Activated CD8-positive, alpha-beta memory T cell treated with anti-CD3 and anti-CD28 coated beads for 24 hours (primary cell): ENCODE data around the gene AUTS2.

Experiments used
- DNase-seq: peaks from one replicate; pipeline ENCODE4 v3.0.0-alpha.2; 2020

Gene AUTS2

GRCh38 chr7:69661342-69661741, 63.1 kb downstream of the AUTS2 start:
- DNase-seq = no peak

- DNase-seq = no peak
Observed at GRCh38 chr7:69663911-69664832, 65.9 kb downstream of the AUTS2 start.

DNA sequence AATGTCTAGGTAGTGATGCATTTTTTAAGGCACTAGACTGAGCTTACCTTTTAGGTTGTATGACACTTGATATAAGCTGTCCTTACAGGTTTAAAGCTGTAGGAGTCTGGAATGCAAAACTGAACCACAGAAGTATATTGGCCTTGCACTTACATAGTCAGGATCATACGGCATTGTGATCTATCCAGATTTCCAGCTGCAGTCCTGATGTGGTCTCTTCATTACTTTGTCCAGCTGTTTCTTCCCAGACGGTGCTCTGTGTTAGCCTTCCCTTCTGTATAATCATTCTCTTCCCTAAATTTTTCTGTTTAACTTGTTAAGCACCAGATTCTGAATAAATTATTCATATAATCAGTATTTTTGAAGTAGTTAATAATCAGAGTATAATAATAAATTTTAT, 67.1 kb downstream of the AUTS2 start:
- no peak for DNase-seq

GRCh38 chr7:69668339-69668870, 70.1 kb downstream of the AUTS2 start:
- no peak for DNase-seq

- no peak for DNase-seq
Observed at GRCh38 chr7:69670701-69671100, 72.4 kb downstream of the AUTS2 start.

DNA sequence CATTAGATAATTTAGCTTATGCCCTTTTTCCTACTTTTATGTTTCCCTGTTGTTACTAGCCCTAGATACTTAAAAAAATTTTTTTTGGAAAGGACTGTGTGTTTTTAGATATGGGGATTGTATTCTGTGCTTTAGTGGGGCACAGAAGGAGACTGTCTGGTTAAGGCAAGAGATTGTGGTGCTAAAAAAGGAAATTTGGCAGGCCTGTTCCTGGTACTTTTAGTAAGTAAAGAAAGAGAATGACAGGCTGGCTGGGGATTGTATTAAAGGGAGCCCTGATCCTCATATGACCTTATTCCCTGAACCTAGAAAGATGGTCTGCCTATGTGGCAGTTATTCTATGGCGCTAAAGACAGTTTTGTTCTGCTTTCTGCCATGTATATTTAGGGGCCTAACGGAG, 74.8 kb downstream of the AUTS2 start:
- no peak for DNase-seq

DNA sequence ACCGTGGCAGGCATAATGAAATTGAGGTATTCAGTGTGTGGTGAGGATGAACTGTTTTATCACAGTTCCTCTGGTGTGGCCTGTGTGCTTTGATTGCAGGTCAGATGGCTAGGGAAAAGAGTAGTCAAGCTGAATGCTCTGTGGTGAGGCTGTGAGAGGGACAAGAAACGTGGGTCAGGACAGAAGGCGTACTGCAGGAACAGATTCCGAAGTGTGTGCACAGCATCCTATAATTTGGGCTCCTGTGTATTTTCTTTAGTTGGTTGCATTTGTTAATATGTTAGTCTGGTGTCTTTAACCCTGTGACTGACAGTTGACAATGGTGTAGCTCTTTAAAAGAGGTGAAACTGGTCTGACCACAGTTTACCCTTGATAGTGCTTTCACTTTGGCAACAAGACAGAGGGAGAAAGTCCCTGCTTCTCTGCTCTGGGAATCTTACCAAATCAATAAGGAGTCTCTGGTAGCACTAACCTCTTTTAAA, 76.5 kb downstream of the AUTS2 start:
- no peak for DNase-seq

DNA sequence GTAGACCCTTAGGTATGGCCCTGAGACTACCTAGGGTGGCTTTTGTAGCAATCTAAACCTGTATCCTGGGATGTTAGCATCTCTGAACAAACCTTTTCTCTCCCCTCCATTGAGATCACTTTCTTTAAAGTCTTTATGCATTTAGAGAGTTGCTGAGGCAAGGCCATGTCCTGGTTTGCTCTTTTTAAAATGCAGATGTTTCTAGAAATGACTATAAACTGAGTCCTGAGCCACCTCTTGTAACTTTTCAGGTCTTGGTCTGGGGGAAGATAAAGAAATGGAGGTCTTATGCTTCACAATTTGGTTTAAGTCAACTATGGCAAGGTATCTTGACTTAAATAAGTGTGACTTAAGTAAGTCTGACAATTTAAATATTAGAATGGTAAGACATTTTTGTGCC, 78.0 kb downstream of the AUTS2 start:
- DNase-seq = no peak

DNA sequence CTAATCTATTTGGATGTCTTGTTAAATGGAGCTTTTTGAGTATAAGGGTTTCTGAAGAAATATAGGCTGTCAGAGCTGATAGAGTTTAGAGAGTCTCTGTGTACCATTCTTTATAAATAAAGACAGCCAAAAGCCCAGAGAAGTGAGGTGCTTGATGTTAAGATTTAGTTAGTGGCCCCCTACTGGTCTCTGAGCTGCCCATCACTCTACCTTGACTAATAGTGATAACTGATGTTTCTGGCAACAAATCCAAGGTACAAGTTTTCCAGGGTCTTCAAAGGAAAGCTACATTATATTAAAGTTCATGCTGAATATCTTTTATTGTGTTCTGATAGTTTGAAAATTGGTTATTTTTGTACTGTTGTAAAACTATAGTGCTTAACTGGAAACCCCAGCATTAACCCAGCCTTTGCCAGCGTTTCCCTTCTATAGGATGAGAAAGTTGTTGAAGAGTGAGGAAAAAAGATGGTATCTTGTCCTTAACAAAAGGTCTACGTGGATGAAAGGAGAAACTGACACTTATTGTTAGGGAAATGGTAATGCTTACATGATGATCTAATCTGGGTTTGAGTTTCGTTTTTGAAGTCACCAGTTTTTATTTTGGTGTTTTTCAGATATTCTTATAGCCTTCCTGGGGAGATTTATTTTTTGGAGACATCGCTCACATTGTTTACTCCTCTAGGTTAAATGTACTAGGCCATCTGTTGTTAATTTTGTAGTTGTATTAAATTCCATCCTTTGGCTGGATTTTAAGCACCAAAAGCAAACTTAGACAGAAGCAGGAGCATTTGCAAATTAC, 79.0 kb downstream of the AUTS2 start:
- no peak for DNase-seq

- DNase-seq = no peak
Observed at GRCh38 chr7:69677881-69678493, 79.7 kb downstream of the AUTS2 start.

GRCh38 chr7:69678494-69679187, 80.4 kb downstream of the AUTS2 start:
- DNase-seq = no peak

DNA sequence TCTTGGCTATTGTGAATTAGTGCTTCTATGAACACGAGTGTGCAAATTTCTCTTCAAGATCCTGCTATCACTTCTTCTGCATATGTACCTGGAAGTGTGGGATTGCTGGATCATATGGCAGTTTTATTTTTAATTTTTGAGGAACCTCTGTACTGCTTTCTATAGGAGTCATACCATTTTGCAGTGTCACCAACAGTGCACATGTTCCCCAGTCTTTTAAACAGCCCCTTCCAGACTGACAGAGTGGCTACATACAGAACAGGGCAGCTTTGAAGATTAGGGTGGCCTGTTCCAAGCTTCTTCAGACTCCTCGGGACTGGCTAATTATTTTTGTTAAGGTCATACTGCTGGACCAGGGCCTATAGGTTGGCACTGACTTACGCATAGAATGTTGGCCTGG, 82.9 kb downstream of the AUTS2 start:
- no peak for DNase-seq

DNA sequence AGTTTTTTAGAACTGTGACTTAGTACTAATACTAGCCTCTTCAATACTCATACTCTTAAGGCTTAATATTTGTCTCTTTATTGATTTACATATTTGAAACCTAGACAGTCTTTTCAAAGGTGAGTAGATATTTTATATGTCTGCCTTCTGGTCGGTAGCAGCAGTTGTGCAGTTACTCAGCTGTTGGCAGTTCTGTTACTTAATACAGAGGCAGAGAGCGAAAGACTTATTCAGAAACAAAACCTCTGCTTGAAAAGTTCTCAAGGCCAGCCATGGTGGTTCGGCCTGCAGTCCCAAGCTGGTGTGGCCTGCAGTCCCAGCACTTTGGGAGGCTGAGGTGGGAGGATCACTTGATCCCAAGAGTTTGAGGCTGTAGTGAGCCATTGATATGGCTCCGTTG, 84.2 kb downstream of the AUTS2 start:
- DNase-seq = no peak

- no peak for DNase-seq
Observed at GRCh38 chr7:69683002-69683401, 84.7 kb downstream of the AUTS2 start.

GRCh38 chr7:69684369-69685292, 86.4 kb downstream of the AUTS2 start:
- no peak for DNase-seq

GRCh38 chr7:69685293-69685631, 87.0 kb downstream of the AUTS2 start:
- DNase-seq = no peak

- DNase-seq = no peak
Observed at GRCh38 chr7:69686366-69686765, 88.1 kb downstream of the AUTS2 start.

GRCh38 chr7:69687739-69688433, 89.6 kb downstream of the AUTS2 start:
- no peak for DNase-seq

DNA sequence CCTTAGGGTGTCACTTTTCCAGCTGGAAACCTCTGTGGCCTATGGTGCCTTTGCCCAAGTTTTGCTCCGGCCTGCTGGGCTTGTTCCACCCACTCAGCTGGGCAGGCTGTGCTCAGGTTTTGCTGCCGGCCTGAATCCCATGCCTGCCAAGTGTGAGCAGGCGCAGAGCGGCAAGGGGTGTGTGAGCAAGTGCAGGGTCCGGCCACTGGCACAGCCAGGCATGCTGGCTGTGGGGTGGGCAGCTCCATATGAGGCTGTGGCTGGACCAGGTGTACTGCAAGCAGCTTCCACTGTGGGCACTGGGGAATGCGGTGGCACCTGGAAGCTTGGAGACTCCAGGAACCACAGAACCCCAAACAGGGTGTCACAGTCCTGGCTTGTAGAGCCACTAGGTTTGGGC, 92.1 kb downstream of the AUTS2 start:
- DNase-seq = no peak

- DNase-seq = no peak
Observed at GRCh38 chr7:69691327-69691726, 93.1 kb downstream of the AUTS2 start.

GRCh38 chr7:69691734-69692133, 93.5 kb downstream of the AUTS2 start:
- DNase-seq = no peak
